ENCODE results near the gene GRHL1.

The GRHL1 gene

DNA sequence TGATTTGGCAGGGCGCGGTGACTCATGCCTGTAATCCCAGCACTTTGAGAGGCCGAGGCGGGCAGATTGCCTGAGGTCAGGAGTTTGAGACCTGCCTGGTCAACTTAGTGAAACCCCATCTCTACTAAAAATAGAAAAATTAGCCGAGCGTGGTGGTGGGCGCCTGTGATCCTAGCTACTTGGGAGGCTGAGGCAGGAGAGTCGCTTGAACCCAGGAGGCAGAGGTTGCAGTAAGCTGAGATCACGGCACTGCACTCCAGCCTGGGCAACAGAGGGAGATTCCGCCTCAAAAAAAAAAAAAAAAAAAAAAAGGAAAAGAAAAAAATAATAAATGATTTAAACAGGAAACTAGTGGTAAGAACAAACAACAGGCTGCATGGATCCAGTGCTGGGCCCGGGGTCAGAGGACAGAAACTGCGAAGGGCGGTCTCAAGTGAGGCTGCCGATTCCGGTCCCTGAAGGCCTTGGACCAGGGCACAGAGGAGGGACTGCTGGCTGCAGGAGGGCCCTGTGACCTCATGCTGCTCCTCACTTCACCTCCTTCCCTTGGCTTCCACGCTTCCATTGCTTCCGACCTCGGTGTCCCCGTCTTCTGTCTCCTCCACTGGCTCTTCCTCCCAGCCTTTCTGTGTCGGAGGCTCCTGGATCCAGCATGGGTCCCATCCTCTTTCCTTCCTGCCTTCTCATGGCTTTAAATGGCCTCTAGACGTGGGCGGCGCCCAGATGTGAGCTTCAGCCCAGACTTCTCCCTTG is 2.1 kb upstream of the GRHL1 start:
- DNase-seq (no peak), ATAC-seq (no peak)

DNA sequence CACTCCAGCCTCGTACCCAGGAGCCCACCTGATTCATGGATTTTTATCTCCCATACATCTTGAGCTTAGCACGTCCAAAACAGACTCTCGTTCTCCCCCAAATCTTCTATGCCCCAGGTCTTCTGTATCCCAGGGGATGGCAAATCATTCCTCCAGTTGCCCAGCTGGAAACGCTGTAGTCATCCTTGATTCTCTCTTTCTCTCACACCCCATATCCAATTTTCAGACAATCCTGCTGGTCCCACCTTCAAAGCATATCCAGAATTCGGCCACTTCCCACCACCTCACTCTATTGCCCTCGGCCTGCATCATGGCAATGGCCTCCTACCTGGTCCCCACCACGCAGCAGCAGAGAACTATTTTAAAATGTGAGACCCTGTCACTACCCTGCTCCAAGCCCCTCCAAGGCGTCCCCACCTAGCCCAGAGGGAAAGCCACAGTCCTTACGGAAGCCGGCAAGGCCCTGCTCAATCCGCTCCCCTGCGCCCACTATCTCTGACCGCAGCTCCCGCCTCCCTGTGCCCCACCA is 1.4 kb upstream of the GRHL1 start:
- DNase-seq (no peak), ATAC-seq (no peak)

DNA sequence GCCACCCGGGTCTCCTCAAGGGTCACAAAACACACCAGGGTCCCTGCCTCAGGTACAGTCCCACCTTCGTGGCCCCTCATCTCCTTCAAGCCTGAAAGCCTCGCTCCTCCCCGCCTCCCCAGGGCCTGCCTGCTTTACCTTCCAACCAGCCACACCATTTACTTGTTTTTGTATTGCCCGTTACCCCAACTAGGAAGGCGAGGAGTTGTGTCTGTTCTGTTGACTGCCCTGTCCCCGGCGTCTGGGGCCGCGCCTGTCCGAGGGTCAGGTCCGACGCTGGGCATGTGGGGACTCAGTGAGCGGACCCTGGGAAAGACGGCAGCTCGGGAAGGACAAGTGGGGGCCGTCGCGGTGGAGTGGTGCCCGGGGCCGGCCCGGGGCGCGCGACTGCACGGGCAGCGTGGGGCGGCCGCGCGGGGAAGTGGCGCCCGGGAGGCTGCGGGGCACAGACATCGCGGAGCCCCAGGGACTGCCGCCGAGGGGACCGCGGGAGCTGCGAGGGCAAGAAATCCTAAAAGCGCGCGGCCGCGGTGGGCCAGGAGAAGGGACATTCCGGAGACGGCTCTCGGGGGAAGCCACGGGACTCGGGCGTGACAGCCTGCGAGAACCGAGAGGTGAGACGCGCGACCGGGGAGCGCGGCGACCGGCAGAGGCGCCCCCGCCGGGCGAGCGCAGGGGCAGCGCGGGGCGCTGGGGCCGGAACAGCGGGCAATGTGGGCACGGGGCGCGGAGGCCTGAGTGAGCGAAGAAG is 797 bp upstream of the GRHL1 start:
- peak; percentile 56 for ATAC-seq
- peak; percentile 49 for DNase-seq

DNA sequence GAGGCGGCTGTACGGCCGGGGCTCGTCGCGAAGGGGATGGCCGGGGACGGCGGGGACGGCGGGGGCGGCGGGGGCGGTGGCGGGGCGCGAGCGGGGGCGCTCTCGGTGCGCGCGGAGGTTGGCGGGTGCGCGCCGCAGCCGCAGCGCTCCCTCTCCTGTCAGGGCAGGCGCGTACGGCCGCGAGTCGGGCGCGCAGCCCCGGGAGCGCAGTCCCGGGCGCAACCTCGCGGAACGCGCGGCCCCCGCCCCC is 296 bp upstream of the GRHL1 start:
- DNase-seq (no peak), ATAC-seq (no peak)

DNA sequence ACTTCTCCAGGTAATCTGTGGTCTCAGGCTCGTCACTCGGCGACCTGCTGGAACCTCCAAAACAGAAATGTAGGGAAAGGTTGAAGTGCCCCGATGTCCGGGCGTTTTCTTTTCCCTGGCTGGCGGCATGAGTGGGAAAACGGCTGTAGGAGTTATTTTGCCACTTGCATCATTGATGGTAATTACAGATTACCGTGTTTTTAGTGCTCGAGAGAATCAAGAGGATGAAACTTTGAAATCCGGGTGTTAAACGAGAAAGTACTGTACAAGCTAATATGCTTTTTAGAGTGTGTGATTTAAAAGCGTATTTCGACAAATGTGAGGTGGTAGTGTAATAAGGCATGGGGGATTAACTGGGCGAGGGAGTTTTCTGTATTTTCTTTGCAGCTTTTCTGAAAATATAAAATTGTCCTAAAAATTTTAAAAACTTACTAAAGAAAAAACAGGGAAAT is 819 bp downstream of the GRHL1 start:
- no peak for ATAC-seq
- DNase-seq, result no peak

DNA sequence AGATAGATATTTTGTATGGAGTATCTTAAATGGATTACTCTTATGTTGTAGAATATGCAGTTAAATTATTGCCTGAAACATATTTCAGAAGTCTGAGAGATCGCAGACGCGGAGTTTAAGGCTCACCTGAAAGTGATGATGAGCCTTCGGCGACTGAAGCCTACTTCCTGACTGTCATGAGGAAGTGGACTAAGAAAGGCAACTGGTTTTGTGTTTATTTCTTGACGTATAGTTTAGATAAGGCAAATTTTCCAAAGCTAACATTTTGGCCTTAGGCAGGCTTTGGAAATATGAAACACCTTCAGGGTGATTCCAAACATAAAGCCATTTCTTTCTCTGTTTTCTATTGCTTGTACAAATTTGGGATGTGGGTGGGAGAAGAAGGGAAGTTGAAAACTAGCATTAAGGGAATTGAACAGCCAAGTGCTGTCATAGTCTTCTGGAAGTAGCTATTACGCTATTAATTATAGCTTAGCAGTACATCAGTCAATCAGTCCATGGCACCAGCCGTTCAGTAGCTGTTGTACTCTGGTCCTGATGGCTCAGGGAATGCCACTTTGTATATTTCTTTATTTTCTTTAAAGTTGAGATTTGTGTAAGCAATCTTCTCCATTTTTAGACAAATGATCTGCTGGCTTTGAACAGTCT is 1.5 kb downstream of the GRHL1 start:
- DNase-seq, result no peak
- ATAC-seq, result no peak

DNA sequence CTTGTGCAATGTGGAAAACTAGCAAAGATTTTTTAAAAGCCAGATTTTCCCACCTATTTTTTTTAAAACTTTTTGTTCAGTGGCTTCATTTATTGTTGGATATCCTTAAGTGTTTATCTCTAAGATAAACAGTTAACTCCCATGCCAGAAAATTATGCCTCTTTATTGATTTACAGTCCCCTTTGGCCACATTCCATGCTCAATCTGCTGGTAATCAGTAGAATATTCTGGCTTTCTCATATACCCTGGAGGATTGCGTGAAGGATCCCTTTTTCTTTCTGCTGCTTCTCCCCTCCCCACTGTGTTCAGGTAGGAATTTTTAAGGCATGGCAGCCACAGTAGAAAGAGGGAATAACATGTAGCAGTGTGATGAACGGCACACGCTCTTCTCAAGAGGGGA is 2.6 kb downstream of the GRHL1 start:
- DNase-seq, result no peak
- ATAC-seq, result no peak

DNA sequence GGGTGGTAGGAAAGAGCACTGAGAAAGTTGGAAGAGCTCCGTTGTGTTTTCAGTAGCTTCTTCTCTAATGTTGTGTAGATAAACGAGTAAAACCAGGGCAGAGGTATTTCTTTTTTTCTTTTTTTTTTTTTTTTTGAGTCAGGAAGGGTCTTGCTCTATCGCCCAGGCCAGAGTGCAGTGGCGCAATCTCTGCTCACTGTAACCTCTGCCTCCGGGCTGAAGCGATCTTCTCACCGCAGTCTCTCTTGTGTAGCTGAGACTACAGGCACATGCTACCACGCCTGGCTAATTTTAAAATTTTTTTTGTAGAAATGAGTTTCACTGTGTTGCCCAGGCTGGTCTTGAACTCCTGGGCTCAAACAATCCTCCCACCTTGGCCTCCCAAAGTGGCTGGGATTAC is 6.6 kb downstream of the GRHL1 start:
- DNase-seq (no peak), ATAC-seq (no peak)

DNA sequence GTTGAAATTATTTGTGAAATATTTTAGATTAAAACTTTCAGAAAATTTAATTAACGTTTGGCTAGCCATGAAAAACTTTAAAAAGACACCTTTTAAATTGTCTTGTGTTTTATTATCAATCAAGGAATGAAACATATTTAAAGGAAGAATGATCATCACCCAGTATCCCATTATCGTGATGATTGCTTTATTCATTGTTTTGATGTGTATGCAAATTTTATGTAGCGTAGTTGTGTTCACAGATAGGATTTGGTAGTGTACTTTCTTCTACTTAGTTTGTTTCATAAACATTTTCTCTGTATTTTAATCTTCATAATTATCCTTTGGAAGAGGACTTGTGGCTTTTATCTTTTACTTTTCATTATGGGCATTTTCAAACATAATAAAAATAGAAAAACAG is 7.8 kb downstream of the GRHL1 start:
- no peak for DNase-seq
- no peak for ATAC-seq

DNA sequence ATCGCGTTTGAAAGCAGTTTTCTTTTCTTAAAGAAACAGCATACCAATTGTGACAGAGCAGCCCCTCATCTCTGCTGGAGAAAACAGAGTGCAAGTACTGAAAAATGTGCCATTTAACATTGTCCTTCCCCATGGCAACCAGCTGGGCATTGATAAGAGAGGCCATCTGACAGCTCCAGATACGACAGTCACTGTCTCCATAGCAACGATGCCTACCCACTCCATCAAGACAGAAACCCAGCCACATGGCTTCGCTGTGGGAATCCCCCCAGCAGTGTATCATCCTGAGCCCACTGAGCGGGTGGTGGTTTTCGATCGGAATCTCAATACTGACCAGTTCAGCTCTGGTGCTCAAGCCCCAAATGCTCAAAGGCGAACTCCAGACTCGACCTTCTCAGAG is 9.5 kb downstream of the GRHL1 start:
- ATAC-seq, result no peak
- DNase-seq, result no peak

DNA sequence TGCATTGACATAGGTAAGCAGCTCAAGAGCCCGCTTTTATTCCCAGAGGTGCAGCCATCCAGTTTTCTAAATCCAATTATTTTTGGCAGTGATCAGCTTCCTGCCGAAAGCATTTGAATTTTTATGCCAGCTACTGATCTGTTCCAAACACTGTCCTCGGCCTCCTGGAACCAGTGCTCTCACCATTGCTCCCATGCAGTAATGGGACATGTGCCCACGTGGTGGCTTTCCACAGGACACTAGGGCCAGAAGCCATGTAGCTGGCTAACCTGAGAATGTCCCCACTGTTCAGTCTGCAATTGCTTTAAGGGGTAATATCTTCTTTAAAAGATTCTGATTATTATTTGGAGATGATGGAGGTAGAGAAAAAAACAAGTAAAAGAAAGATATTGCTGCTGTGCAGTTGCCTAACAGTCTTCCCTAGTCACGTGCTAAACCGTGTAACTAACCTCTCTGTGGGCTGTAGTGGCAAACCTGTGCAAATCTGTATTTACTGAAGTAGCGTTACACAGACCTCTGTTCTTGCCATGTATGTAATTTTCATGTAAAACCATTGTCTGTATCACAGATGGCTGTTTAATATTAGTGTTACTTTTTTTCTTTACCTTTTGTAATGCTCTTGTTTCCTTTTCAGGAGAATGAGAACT is 13.0 kb downstream of the GRHL1 start:
- no peak for ATAC-seq
- DNase-seq, result no peak

DNA sequence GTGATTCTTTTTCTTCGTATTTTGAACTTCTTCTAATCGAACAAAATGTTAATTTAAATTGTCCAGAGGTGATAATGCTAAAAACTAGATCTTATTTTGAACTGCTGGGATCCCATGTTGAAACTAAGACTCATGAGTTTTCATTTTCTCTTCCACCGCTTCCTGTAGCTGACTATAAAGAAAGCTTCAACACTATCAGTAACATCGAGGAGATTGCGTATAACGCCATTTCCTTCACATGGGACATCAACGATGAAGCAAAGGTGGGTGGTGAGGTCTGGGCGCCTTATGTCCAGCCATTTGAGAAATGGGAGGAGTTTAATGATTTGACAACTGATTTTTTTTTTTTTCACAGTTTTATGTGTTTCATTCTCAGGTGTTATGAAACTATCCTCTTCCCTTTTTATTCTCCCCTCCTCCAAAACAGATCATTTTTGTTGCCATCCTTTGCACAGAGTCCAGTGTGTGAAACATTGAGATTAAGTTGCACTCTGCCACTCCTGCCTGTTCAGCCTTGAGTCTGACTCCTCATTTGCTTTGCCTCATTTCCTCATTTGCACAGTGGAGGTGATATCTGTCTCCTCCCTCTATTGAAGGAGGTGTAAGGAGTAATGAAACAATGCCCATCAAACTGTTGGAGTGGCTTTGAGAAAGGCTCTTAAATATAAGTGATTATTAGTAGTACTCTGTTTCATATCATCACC is 13.8 kb downstream of the GRHL1 start:
- no peak for ATAC-seq
- DNase-seq, result no peak

DNA sequence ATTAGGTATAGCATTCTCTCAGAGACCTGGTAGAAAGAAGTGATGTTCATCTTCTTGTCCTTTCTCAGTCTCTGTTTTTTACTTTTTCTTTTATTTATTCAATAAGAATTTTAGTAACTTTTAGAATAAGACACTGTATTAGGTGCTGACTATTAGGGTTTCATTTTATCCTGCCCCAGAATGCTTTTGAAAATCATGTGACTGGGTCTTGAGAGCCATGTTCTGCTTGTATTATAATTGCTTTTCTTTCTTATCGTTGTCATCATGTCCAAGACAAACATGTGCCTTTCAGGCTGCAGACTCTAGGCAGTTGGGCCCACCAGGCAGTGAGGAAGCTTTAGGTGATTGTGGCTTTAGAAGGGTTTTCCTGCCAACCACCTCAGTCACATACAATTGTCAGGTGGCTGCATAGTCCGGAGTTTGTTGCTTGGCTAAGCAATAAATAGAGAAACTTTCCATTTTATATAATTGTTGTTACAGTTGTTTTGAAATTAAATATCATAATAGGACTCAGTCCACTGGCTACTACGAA is 15.1 kb downstream of the GRHL1 start:
- DNase-seq, result no peak
- no peak for ATAC-seq

DNA sequence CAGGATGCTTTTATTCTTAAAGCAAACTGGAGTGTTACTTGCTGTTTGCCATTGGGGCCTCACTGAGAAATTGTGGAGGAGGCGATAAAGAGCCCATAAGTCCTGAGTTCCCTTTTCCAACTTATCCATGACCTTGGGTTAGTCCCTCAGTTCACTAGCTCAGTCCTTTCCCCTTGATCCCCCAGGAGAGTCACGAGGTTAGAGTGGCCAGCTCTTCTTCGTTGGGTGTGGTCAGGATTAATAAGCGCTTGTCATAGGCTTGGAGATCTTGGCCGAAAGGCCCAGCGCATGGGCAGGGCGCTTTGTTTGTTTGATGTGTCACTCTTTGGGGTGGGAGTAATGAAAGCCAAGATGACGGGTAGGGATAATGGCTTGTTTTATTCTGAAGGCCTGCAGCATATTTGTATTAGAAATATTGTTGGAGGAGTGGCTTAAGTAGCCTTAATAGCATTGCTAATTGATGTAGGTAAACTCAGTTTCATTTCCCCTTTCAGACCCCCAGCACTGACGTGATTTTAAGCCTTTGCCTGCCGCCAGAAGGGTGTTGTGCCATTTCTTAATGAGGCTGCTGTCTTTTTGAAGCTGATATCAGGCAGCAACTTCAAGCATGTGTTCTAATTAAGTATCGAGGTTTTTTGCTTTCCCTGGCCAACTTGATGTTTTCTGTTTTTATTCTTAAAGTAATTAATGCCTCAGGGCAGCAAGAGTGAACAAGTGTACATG is 15.7 kb downstream of the GRHL1 start:
- DNase-seq, result no peak
- ATAC-seq, result no peak

DNA sequence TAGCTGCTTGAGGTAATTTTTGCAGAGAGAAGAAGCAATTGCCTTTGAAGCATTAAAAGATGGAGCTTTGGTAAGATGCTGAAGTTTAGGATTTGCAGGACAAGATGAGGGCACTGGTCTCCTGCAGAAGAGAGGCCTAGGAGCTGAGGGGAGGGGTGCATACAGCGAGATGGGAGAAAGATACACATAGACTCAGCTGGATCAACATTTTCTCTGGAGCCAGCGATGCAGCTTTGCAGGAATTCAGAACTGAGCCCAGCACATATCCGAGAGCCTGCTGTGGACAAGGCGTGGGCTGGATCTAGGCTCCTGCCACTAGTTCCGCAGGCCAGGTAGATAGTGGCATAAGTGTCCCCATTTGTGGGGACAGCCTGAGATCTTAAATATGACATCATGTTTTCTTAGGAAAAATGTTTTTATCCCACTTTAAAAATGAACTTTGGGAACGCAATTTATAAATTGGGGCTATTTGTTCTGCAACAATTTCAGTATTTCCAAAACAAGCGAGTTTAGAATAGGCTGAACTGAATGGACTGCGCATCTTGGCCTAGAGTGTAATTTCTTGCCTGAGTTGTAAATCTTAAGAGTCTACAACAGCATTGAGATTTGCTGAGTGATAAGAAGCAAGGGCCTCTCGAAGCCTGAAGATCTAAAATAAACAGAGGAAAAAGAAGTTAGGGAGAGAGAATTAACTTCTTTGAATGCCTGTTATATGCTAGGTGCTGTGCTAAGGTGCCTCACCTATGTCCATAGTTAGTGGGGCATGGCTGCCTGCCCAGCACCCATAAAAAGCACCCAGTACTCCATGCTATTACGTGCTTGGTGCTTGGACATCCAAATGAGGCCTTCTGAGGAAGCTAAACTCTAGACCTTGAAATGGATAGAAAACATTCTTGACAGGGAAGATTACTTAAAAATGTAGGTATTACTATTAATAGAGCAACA is 17.3 kb downstream of the GRHL1 start:
- no peak for ATAC-seq
- DNase-seq, result no peak

DNA sequence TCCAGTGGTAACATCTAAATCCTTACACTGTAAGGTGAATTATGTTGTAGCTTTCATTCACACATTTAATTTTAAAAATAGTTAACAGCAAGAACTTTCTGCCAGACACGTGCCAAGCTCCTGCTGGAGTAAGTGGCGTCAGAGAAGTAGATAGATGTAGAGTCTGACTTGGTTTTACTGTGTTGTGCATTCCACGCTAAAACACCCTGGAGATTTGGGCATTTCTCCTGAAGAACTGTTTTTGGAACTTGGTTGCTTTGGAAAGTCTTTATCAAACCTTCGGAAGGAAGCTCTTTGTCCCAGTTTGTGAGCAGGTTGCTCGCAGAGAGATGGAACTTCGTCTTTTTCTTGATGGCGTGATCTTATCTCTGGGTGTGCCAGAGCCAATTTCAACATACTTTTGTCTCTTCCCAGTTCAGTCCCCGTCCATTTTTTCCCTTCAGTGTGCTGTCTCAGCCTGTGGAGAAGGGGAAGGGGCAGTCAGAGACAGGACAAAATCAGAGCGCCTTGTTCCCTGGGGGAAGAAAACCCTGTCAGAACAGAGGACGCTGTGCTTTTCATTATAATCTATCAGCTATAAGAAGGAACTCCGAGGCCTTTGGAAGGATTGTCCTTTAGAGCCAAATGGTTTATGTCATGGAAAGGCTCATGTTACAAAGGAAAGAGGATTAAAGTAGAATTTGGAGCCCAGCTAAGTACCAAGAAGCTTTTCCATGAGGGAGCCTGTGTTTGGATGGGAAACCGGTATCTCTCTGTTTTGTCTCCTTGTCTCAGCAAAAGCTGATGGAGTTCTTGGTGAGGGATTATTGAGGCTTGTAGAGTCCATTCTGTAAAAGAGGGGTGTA is 18.9 kb downstream of the GRHL1 start:
- ATAC-seq (no peak), DNase-seq (no peak)

DNA sequence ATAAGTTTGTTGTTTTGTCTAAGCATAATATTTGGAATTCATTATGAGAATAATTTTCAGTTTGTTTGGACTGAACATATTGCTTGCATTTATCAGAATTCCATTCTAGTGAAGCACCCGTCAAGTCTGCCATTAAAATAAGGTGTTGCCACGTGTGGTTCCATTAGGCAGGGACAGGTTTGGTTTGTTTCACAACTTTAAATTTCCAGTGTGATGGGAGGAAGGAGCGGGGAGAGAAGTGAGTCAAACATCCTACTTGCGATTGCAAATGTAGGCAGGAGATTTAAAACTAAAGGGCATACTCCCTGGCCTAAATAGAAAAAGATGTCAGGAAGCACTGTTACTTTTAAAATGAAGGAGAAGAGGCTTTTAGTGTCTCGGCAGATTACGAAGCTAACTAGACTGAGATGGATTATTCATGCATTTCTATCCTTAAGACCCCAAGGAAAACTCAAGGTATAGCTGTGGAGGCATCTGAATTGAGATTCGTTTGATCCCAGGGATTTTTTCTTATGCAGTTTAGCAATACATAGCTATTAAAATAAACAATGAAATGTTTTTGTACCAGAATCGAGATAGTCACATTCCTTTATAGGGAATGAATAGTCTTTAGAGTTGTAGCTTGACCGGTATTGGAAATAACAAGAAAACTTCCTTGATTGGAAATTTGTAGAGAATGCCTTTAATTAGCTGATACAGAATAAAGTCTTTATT is 19.8 kb downstream of the GRHL1 start:
- DNase-seq (no peak), ATAC-seq (no peak)

DNA sequence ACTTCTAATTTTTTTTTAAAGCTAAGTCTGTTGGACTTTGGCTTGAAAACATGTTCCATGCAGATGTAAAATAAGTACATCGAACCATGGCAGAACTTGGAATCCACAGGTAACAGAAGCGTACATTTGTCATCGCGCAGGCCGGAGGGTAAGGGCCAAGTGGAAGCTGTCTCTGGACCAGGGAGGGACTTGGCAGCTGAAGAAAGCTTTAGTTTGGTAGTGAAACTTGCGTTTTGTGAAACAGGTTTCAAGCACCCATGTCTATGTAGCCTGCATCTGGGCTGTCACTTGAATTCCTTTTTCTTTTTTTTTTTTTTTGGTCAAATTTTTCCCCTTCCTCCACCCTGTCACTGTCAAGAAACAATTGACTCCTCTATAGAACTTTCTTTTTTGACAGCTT is 20.4 kb downstream of the GRHL1 start:
- DNase-seq, result no peak
- ATAC-seq, result no peak

Measured in stimulated activated naive CD8-positive, alpha-beta T cell treated with anti-CD3 and anti-CD28 coated beads, Interleukin-15, Interleukin-2, amounts not matched to agents 100 U/mL and 50 U/mL, for 24 hours (primary cell).